ENCODE data around the gene AFAP1L2.
"Not testable (repeated sequence)": the region's sequence is repeated elsewhere in the genome, so short reads cannot be mapped to it uniquely, and the experiment has no call there.

AFAP1L2 gene

DNA sequence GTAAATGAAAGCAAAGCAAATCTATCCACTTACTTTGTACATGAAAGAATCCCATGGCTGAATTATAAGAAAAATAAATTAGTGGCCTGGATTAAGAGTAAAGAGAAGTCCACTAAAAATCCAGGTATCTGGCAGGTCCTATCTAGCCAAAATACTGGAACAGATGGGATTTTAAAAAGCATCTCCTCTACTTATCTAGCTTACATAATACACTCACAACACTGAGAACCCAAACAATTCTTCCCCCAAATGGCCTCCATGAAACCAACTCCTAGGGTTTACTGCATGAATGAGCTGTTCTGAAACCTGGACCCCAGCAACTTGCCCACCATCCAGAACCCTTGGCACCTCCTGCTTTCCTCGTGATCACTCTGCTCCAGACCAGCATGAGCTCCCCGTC, 61.3 kb downstream of the AFAP1L2 start:
- TF ChIP-seq, protein P1, sequence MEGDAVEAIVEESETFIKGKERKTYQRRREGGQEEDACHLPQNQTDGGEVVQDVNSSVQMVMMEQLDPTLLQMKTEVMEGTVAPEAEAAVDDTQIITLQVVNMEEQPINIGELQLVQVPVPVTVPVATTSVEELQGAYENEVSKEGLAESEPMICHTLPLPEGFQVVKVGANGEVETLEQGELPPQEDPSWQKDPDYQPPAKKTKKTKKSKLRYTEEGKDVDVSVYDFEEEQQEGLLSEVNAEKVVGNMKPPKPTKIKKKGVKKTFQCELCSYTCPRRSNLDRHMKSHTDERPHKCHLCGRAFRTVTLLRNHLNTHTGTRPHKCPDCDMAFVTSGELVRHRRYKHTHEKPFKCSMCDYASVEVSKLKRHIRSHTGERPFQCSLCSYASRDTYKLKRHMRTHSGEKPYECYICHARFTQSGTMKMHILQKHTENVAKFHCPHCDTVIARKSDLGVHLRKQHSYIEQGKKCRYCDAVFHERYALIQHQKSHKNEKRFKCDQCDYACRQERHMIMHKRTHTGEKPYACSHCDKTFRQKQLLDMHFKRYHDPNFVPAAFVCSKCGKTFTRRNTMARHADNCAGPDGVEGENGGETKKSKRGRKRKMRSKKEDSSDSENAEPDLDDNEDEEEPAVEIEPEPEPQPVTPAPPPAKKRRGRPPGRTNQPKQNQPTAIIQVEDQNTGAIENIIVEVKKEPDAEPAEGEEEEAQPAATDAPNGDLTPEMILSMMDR (conservative IDR thresholded peaks at IDR 0.05) = no peak

DNA sequence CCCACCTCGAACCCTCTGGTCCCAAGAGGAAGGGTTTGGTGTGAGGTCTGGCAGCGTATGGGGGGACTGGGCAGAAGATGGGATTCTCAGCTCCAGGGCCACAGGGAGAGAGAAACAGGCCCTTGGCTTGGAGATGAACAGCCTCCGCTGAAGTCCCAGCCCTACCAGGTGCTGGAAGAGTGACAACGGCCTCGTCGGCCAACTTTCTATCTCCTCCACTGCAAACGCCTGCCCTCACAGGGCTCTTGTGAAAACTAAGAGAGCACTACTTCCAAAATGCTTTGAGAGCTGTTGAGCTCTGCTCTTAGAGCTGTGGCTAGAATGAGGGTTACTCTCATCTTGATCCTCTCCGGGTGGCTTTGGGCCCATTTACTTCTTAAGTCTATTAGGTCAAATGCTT, 63.5 kb downstream of the AFAP1L2 start:
- TF ChIP-seq, protein P1 (conservative IDR thresholded peaks at IDR 0.05) = no peak
- H3K27ac ChIP-seq = no peak overlapping the region

More for the DNA sequence above, 61.3 kb downstream of the AFAP1L2 start:
- no peak overlapping the region for H3K27ac ChIP-seq

DNA sequence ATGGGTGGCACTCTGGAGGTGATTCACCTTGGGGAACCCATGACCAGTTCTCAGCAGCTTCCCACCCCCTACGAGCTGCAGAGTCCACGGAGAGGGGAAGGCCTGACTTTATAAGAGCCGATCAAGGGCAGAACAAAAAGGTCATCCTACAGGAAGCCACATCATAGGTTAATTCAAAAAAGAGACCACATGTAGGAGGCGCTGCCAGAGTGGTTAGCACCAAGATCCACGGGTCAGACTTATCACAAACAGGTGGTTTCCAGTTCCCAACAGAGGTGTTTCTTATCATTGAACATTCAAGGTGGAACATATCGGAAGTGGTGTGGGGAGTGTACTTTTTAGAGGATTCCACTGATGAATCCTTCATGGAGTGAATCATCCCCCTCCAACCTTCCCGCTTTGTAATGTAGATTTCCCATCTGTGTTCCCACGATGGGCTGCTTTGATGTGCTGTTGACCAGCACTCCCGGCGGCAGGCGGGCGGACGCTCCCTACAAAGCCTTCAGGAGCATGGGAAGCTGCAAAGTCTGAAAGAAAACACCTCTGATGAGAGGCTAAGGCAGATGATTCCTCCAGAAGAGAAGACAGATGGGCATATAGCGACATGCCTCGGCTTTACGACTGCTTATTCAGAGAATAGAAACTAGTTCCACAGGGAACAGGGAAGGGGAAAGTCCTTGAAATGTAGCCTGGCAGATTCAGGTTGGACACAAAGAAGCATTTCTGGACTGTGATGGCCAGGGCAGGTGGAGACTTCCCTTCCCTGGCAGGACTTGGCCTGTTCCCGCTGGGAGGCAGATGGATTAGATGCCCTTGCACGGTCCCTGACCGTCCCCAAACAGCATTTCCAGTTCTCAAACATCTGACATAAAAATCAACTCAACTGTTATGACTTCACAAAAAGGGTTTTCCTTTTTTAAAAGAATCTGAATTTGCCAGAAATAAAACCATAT, 66.5 kb downstream of the AFAP1L2 start:
- TF ChIP-seq, protein P1 (conservative IDR thresholded peaks at IDR 0.05) = no peak
- no peak overlapping the region for H3K27ac ChIP-seq

DNA sequence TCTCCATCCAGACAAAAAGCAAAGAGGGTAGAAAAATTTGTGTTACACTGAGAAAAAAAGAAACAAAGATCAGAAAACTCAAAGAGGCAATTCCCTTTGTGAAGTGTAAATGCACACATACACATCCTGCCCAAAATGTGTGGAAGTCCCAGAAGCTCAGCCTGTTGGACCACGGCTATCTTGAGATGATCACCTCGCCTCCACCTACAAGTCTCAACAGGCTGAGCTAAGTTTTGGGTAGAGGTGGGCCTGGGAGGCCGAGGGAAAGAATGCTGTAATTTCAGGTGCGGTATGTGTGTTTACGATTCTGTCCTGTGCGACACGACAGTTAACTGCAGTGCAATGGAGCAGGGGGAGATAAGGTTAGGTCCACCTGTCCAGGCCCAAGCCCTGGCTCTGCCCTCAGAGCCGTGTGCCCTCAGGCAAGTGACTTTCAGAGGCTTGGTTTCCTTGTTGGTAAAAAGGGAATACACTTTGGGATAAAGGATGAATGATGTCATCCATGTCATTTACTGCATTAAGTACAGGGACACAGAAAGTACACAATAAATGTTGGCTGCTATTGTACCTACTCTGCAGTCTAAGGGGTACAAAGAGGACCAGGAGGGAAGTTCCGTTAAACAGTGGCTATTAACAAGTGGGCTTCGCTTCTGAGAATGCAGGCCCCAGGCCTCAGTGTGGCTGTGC, 67.3 kb downstream of the AFAP1L2 start:
- H3K27ac ChIP-seq = no peak overlapping the region
- TF ChIP-seq, protein P1 (conservative IDR thresholded peaks at IDR 0.05) = no peak

DNA sequence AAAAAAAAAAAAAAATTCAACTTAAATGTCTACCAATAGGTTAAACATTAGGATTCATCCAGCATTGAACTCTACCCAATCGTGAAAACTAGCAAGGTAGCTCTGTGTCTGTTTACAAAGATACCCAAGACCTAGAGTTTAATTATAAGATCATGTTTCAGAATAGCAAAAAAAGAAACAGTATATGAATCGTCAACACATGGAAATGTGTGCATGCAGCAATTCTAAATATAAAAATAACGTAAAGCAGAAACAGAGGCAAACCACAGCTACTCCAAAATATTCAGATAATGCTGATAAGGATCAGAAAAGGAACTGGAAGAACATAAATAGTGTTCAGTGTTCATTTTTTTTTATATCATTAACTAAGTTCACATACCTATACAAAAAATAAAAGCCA, 68.7 kb downstream of the AFAP1L2 start:
- no peak overlapping the region for H3K27ac ChIP-seq
- TF ChIP-seq, protein P1 (conservative IDR thresholded peaks at IDR 0.05) = no peak

DNA sequence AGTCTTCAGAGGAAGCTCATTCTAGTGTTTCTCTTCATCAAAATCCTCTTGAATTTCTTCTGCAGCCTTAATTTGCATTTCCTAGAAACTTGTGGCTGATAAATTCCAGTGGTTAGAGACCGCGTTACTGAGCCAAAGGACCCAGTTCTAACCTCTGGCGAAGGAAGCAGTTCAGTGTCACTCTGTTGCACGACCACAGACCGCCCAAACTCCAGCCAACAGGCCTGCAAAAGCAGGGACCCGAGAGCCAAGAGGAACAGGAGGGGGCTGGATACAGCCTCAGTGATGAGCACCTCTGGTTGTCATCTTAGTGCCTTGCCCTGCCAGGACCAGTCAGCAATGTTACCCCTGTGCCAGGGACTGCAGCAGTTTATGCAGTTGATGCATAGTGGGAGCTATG, 70.0 kb downstream of the AFAP1L2 start:
- no peak overlapping the region for H3K27ac ChIP-seq
- TF ChIP-seq, protein P1 (conservative IDR thresholded peaks at IDR 0.05) = no peak

DNA sequence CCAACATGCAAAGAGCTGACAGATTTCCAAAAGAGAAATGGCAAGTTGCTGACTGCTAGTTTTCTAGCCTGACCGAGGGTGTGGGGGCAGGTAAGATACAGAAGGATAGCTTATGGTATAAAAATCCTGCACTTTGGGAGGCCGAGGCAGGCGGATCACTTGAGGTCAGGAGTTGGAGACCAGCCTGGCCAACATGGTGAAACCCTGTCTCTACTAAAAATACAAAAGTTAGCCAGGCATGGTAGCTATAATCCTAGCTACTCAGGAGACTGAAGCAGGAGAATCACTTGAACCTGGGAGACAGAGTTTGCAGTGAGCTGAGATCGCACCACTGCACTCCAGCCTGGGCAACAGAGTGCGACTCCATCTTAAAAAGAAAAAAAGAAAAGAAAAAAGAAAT, 70.9 kb downstream of the AFAP1L2 start:
- not testable (repeated sequence) for H3K27ac ChIP-seq

All from VCaP (cell line).